AG09319 (cell line): ENCODE data around the gene HS2ST1.
A peak's percentile ranks its signal among the peaks of the same experiment; 100 is the strongest.
"Not testable (repeated sequence)": the region's sequence is repeated elsewhere in the genome, so short reads cannot be mapped to it uniquely, and the experiment has no call there.

Experiments used
- DNase-seq: peaks from one replicate; pipeline ENCODE4 v3.0.0-alpha.2; 2010; ENCODE audit warnings: low read depth; ENCODE audit errors: extremely low read depth
- CTCF ChIP-seq: IDR thresholded peaks from 2 replicates; pipeline ENCODE4 v1.5.1; 2011; ENCODE audit warnings: low read depth, mild to moderate bottlenecking, inconsistent platforms, low read length, moderate library complexity

HS2ST1 gene

GRCh38 chr1:87024936-87025540 lies 110.6 kb downstream of the HS2ST1 start:
- TF ChIP-seq CTCF, result peak; percentile 53
- DNase-seq, result peak; percentile 2

GRCh38 chr1:87027561-87027960 lies 113.1 kb downstream of the HS2ST1 start:
- DNase-seq, result not testable (repeated sequence)

- no peak for TF ChIP-seq CTCF
- no peak for DNase-seq
Observed at GRCh38 chr1:87028576-87028975, 114.1 kb downstream of the HS2ST1 start.

- no peak for TF ChIP-seq CTCF
- DNase-seq, result no peak
Observed at GRCh38 chr1:87030740-87031690, 116.6 kb downstream of the HS2ST1 start.

GRCh38 chr1:87034351-87034750 lies 119.9 kb downstream of the HS2ST1 start:
- TF ChIP-seq CTCF, result no peak

GRCh38 chr1:87039096-87039495 lies 124.7 kb downstream of the HS2ST1 start:
- no peak for TF ChIP-seq CTCF
- DNase-seq, result no peak

More at GRCh38 chr1:87034351-87034750, 119.9 kb downstream of the HS2ST1 start:
- no peak for DNase-seq

- DNase-seq, result no peak
- no peak for TF ChIP-seq CTCF
Observed at GRCh38 chr1:87042111-87042811, 127.8 kb downstream of the HS2ST1 start.
